ENCODE data around the gene OR7A17.

Gene OR7A17

GRCh38 chr19:14889994-14890642, 4.2 kb upstream of the OR7A17 start:
- no peak for FAIRE-seq

DNA sequence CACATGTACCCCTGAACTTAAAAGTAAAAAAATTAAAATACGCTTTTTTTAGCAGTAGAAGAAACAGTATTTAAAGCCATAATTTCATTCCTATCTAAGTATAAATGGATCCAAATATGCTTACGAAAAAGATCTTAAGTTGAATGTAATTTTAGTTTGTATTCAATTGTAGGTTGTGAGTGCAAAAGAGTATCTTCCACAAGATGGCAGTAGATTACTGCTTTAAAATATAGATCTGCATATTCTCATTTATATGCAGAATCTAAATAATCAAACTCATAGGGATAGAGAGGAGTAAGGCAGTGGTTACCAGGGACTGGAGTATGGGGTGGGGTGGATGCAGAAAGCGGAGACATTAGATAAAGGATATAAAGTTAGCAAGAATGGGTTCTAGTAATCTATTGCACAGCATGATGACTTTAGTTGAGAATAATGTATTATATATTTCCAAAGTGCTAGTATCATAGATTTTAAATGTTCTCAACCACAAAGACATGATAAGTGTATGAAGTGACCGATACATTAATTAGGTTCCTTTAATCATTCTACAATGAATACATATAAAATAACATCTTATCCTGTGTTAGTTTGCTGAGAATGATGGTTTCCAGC, 14.2 kb downstream of the OR7A17 start:
- DNase-seq (ENCODE audit: insufficient read length, low spot score), result no peak
- TF ChIP-seq CTCF (IDR thresholded peaks at IDR 0.05; ENCODE audit: insufficient read depth, missing control alignments), result peak; percentile 49
- no peak for FAIRE-seq

More at GRCh38 chr19:14889994-14890642, 4.2 kb upstream of the OR7A17 start:
- DNase-seq (ENCODE audit: insufficient read length, low spot score), result no peak
- TF ChIP-seq CTCF (IDR thresholded peaks at IDR 0.05; ENCODE audit: insufficient read depth, missing control alignments), result no peak

GRCh38 chr19:14868497-14868896, 17.4 kb downstream of the OR7A17 start:
- DNase-seq (ENCODE audit: insufficient read length, low spot score) (no peak), FAIRE-seq (no peak)
- TF ChIP-seq CTCF (IDR thresholded peaks at IDR 0.05; ENCODE audit: insufficient read depth, missing control alignments), result no peak

GRCh38 chr19:14848822-14849221, 37.1 kb downstream of the OR7A17 start, which contains the start of gene OR7A10:
Gene OR7A10, minus strand, starts transcription at chr19:14848922. Its CDS starts 7,045 bp downstream, at chr19:14841877.
- FAIRE-seq (no peak), DNase-seq (ENCODE audit: insufficient read length, low spot score) (no peak)
- no peak for TF ChIP-seq CTCF (IDR thresholded peaks at IDR 0.05; ENCODE audit: insufficient read depth, missing control alignments)

- no peak for FAIRE-seq
- no peak for TF ChIP-seq CTCF (IDR thresholded peaks at IDR 0.05; ENCODE audit: insufficient read depth, missing control alignments)
- DNase-seq (ENCODE audit: insufficient read length, low spot score), result no peak
Observed at GRCh38 chr19:14843578-14843977, 42.4 kb downstream of the OR7A17 start.

- FAIRE-seq (no peak), DNase-seq (ENCODE audit: insufficient read length, low spot score) (no peak)
- TF ChIP-seq CTCF (IDR thresholded peaks at IDR 0.05; ENCODE audit: insufficient read depth, missing control alignments), result no peak
Observed at GRCh38 chr19:14843169-14843568, 42.8 kb downstream of the OR7A17 start.

GRCh38 chr19:14840206-14840605, 45.7 kb downstream of the OR7A17 start:
- FAIRE-seq (no peak), DNase-seq (ENCODE audit: insufficient read length, low spot score) (no peak)
- no peak for TF ChIP-seq CTCF (IDR thresholded peaks at IDR 0.05; ENCODE audit: insufficient read depth, missing control alignments)
